Endometrial microvascular endothelial cells (primary cell): ENCODE data around the gene C11orf21. TPM values are rescaled to one million over a fixed set of nuclear protein-coding genes. Genes with fewer than 3 reads are reported as not detected.

Source experiments
- in situ Hi-C: cut with HindIII; loops from 2 replicates; pipeline ENCODE4 v1.10.0; 2017; ENCODE audit warnings: low sequenced_read_pairs, low pct_unique_long_range_greater_than_20kb; ENCODE audit errors: inconsistent ontology term
- total RNA-seq: library from RNA; depleted of rRNA; stranded (reverse); fragments of >200 nt; gene quantifications from one replicate; pipeline ENCODE4 v1.2.3, GENCODE V29; 2015; ENCODE audit errors: inconsistent ontology term

C11orf21 gene
- total RNA-seq, 1 donor from 2014 or later = not detected

- in situ Hi-C loops = no loop called here
Observed at GRCh38 chr11:2256293-2256913, 45.3 kb downstream of the C11orf21 start.

DNA sequence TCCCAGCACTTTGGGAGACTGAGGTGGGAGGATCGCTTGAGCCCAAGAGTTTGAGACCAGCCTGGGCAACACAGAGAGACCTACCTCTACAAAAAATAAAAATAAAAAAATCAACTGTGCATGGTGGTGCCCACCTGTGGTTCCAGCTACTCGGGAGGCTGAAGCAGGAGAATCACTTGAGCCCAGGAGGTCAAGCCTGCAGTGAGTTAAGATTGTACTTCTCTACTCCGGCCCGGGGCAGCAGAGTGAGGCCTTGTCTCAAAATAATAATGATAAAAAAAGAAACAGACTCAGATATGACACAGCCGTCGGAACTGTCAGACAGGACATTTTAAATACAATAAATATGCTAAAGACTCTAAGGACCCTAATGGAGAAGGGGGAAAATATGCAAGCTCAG, 49.7 kb downstream of the C11orf21 start:
- in situ Hi-C loops = no loop called here

DNA sequence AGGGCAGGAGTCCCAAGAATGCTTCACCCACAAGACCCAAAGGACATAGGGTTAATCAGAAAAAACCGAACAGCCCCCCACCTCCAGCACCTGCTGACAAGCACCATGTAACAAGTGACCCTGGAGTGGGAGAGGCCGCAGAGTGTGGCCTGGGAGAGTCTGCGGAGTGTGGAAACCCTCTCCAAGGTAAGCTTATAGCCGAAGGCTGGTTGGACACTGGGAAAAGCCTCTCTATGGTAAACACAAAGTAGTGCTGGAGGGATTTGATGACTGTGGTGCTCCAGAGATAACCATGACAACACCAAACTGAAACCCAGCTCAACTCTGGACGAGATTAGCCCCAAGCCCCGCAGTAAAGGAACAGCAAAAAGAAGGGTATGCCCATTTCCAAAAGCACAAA, 50.6 kb downstream of the C11orf21 start:
- in situ Hi-C loops = no loop called here

DNA sequence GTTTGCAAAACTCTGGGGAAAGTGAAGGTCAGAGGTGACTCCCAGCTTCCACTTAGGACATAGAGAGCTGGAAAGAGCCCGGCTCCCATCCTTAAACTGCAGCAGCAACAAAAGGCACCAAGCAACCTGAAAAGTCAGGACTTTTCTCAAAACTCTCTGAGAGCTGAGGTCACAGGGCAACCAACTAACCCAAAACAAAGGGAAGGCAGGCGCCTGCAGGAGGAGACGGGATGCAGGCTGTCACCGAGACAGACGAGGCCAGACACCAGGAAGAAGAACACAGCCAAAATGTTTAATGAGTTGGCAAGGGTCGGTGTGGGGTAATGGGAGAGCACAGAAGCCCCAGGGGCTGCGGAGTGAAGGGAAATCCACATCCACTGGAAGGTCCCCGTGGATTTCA, 51.2 kb downstream of the C11orf21 start:
- in situ Hi-C loops = no loop called here

DNA sequence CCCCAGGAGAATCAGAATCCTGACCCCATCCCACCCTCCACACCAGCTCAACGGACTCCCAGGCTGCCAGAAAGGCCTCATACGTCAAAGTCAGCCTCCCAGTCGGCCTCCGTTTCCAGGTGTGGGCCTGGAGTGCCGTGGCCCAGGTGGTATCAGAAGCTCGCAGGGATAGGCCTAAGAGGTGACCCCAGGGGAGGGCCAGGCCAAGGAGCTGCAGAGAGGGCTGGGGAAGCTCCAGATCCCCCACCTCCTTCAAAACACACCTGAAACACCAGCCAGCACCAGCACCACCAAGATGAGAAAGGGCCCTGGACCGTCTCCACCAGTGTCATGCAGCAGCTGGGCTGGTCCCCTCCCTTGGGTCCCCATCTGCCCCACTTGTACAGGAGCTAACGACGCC, 51.7 kb downstream of the C11orf21 start:
- in situ Hi-C loops = no loop called here

DNA sequence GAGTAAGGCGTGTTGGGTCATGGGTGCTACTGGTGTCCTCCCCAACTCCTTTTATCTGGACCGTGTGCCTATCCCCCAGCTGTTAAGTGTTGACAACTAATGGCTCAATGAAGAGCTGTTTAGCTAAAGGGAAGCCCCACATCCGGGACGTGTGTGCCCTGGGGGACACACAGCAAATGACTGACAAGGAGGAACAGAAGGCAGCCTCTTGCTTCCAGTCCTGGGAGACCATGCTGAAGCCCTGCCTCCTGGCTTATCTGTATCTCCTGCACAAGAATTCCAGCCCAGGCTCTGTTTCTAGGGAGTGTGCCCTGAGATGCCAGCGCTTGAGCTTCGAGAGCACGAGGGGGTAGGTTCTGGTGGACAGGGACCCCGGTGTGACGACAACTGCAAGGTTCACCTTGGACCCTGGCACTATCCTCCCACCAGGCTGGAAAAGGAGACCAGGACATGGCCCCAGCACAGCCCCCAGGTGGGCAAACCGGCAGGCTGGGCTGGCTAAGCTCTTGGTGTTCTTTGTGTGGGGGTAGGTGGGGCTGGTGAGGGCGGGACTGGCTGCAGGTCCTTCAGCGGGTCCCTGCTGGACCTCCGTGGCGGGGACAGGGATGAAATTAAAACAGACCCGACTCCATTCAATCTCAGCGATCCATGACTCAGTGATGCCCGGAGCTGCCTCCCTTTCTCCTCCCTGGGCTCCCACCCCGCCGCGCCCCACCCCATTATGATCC, 52.4 kb downstream of the C11orf21 start:
- in situ Hi-C loops = no loop called here

- in situ Hi-C loops = no loop called here
Observed at GRCh38 chr11:2248762-2249161, 53.0 kb downstream of the C11orf21 start.

GRCh38 chr11:2248242-2248641, 53.5 kb downstream of the C11orf21 start:
- in situ Hi-C loops = no loop called here

DNA sequence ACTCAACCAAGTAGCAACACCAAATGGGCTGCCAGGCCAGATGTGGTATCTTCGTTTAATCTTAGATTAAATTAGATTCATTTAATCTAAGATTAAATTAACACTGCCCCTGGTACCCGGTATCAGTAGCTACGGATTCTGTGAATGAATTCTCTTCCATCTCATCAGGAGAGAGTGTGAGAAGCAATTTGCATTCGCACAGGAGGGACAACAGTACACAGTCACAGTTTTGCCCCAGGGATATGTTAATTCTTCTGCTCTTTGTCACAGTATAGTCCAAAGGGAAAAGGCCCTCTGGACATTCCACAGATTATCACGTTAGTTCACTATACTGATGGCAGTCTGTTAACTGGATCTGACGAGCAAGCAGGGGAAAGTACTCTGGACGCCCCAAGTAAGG, 54.2 kb downstream of the C11orf21 start:
- in situ Hi-C loops = no loop called here

Other genes with a start within 250 kb of the C11orf21 start
- not detected for gene IGF2, start 162.5 kb downstream of the C11orf21 start, total RNA-seq
- not detected for gene INS, start 140.7 kb downstream of the C11orf21 start, total RNA-seq
- gene TH, start 130.1 kb downstream of the C11orf21 start, total RNA-seq = not detected
- gene ASCL2, start 31.3 kb downstream of the C11orf21 start, total RNA-seq = not detected
- not detected for gene TSPAN32, start 95 bp upstream of the C11orf21 start, total RNA-seq
- 249 TPM for gene CD81, start 75.4 kb upstream of the C11orf21 start, total RNA-seq
- gene TSSC4, start 98.8 kb upstream of the C11orf21 start, total RNA-seq = 39.8 TPM
- not detected for gene TRPM5, start 142.6 kb upstream of the C11orf21 start, total RNA-seq
- not detected for gene KCNQ1, start 143.1 kb upstream of the C11orf21 start, total RNA-seq